GM12875 (cell line): ENCODE results near the gene ZSCAN10.

Experiments
- H3K4me3 ChIP-seq: one replicate; pipeline ENCODE4 v1.5.1; 2011; ENCODE audit warnings: low read depth, low read length, control low read depth
- CTCF ChIP-seq: IDR thresholded peaks from 2 replicates; pipeline ENCODE4 v1.5.1; 2011; ENCODE audit warnings: low read depth, mild to moderate bottlenecking, control low read depth, inconsistent platforms, low read length, moderate library complexity, borderline replicate concordance; ENCODE audit not compliant: insufficient read depth

ZSCAN10 gene

GRCh38 chr16:3144321-3144983 is 45.4 kb upstream of the ZSCAN10 start:
- no peak overlapping the region for H3K4me3 ChIP-seq
- no peak for TF ChIP-seq CTCF

GRCh38 chr16:3143598-3144320 is 44.7 kb upstream of the ZSCAN10 start:
- TF ChIP-seq CTCF: no peak
- H3K4me3 ChIP-seq: no peak overlapping the region

- H3K4me3 ChIP-seq: no peak overlapping the region
- no peak for TF ChIP-seq CTCF
Observed at GRCh38 chr16:3143189-3143588, 44.1 kb upstream of the ZSCAN10 start.

GRCh38 chr16:3142770-3143169 is 43.7 kb upstream of the ZSCAN10 start:
- H3K4me3 ChIP-seq: no peak overlapping the region
- no peak for TF ChIP-seq CTCF

GRCh38 chr16:3142327-3142726 is 43.2 kb upstream of the ZSCAN10 start:
- H3K4me3 ChIP-seq: no peak overlapping the region
- TF ChIP-seq CTCF: no peak

- no peak overlapping the region for H3K4me3 ChIP-seq
- no peak for TF ChIP-seq CTCF
Observed at GRCh38 chr16:3141781-3142311, 42.8 kb upstream of the ZSCAN10 start.
